ENCODE measurements around the gene TLR6.

DNA sequence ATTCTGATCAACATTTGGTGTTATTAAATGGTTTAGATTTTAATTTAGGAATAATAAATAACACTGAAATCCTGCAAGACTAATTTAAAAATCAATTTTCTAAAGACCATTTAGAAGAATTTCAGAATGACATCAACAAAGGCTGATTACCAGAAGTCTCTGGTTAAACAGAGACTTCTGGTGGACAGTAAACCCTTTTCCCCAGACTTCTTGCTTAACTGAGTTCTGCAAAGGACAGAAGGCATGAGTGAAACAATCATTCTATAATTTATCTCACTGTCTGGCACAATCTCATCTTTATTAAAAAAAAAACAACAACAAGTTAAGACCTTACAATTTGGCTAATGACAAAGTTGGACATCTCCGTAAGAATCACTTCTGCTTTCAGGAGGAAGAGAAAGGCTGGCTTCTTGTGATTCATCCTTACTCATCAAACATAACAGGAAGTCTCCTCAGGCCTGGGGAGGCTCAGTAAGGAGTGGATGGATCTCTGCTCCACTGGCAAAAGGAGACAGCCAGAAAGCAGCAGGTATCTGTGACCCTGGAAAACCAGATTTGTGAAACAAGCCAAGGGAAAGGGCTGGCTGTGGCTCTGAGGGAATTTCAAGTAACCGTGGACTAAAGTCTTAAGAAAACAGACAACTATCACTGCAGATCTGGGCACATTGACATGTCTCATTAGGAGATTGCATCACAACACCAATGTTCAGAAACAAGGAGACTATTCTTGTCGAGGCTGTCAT is 908 bp upstream of the TLR6 start:
- TF ChIP-seq EZH2 (IDR thresholded peaks at IDR 0.05; ENCODE audit: borderline replicate concordance, low read depth, low read length, poor library complexity, severe bottlenecking) = no peak
- TF ChIP-seq, protein P1, sequence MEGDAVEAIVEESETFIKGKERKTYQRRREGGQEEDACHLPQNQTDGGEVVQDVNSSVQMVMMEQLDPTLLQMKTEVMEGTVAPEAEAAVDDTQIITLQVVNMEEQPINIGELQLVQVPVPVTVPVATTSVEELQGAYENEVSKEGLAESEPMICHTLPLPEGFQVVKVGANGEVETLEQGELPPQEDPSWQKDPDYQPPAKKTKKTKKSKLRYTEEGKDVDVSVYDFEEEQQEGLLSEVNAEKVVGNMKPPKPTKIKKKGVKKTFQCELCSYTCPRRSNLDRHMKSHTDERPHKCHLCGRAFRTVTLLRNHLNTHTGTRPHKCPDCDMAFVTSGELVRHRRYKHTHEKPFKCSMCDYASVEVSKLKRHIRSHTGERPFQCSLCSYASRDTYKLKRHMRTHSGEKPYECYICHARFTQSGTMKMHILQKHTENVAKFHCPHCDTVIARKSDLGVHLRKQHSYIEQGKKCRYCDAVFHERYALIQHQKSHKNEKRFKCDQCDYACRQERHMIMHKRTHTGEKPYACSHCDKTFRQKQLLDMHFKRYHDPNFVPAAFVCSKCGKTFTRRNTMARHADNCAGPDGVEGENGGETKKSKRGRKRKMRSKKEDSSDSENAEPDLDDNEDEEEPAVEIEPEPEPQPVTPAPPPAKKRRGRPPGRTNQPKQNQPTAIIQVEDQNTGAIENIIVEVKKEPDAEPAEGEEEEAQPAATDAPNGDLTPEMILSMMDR (conservative IDR thresholded peaks at IDR 0.05; ENCODE audit: low read depth, low read length) = no peak

Data from A673 (cell line).